HG03066 (cell line): ENCODE results near the gene VAV3.

Experiments
- ATAC-seq: cut with Tn5 transposase; IDR thresholded peaks from one replicate; pipeline ENCODE4 v1.9.1; 2021; ENCODE audit warnings: low read depth; ENCODE audit not compliant: unreplicated experiment

Gene VAV3

DNA sequence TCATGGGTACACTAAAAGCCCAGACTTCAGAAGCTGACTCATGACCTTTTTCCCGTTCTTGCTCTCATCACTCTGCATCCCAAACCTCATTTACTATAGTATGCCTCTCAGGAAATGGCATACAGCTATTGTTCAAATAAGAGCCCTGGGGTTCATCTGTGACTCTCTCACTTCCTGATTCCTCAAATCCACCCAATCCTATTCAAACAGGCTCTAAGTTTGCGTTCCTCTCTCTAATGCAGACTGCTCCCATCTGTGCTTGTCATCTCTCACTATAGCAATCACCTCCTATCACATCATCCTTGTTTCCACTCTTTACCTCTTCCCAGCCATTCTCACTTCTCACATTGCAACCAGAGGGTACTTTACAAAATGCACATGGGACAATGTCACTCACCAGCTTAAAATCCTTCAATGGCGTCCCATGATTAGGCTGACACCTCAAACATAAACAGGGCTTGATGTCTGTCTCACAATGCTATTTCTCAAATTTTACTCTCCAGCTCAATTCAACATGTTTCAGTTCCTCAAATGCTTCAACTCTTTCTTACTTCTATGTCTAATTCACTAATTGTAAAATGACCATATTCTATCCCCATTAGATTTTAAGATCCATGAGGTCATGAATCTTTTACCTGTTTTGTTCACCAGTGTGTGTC, 415.7 kb downstream of the VAV3 start:
- no peak for ATAC-seq

DNA sequence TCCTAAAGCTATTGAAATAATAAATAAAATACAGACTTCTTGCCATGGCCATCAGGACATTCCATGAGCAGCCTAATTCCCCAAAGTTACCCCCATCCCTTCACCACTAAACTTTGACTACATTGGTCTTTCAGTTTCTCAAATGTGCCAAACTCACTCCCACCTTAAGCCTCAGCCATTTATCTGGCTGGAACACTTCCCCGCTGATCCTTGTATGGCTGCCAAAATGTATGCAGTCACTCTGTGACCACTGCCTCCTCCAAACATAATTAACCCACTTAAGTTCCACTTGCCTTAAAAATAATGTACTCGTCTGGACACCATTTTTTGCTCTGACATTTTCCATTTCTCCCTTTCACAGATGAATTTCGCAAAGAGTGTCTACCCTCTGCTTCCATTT, 416.7 kb downstream of the VAV3 start:
- ATAC-seq: no peak

DNA sequence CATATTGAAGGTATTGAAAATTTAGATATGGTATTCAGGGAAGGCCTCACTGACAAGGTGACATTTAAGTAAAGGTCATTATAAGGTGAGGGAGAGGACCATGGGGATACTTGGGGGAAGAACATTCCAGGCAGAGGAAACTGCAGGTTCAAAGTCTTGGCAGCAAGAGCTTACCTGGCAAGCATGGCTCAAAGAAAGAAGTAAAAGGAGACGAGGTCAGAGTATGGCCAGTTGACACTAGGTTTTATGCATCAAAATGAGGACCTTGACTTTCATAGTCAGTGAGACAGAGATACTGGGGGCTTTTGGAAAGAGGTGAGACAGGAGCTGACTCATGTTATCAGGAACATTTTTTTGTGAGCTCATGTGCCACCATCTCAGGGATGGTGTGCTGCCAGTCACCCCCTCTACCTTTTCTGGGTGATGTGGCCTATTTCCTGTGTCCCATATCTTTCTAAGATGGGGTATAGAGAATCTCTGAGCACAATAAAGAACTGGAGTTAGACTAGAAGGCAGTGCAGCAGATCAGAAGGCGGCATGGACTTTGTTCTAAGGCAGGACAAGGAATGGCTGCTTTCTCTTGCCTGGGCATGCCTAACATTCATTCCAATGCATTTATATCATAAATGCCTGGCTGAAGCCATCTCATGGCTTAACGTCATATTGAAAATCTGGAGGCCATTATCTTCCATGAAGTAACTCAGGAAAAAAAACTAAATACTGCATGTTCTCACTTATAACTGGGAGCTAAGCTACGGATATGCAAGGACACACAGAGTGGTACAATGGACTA, 417.4 kb downstream of the VAV3 start:
- ATAC-seq: no peak

DNA sequence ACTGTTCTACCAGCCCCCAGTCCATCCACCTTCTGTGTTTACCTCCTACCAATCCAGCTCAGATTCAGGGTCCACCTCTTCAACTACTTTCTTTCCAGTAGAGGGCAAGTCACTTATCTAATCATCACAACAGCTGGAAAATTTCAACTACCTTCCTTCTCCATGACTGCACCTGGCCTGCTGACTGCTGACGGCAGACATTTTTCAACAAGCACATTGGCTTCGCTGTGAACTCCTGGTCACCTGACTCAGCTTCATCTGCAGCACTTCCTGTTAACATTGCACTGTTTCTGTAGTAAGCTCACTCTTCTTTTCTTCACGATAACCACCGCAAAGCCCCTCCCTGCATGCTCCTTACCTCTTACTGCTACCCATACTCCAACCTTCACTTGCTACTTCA, 418.4 kb downstream of the VAV3 start:
- no peak for ATAC-seq

DNA sequence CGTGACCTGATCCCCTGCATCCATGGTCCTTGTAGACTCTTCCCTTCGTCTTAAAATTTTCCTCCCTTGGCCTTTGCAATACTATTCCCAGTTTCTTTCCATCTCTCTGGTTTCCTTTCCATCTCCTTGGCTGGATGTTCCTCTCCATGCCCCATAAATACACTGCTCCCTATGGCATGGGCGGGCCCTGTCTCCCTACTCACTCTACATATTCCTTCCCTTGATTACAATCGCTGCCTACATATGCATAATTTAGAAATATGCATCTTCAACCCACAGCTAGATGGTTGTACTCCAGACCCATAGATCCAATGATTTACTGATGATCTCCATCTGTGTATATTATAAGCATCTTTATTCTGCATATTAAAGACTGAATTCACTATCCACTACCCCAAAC, 419.1 kb downstream of the VAV3 start:
- no peak for ATAC-seq

DNA sequence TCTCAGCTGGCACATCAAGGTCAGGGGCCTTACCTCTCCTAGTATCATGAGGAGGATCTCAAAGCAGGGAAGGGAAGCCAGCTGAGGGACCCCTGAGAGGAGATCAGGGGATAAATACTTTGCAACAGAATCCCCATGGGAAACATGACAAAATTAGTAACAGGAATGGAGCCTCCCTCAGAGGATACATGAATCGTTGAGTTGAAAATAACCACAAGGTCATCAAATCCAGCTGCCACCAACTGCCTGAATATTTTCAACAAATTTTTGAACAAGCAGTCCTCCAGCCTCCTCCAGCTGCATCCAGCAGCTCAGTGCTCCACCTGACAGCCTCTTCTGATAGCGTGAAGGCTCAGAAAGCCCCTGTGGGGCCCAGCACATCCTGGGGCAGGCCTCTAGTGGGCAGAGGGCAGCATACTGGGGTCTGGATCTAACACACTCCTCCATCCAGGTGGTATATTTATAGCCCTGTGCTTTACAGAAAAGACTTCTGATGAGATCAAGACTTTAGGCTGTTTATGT, 419.9 kb downstream of the VAV3 start:
- ATAC-seq: no peak

DNA sequence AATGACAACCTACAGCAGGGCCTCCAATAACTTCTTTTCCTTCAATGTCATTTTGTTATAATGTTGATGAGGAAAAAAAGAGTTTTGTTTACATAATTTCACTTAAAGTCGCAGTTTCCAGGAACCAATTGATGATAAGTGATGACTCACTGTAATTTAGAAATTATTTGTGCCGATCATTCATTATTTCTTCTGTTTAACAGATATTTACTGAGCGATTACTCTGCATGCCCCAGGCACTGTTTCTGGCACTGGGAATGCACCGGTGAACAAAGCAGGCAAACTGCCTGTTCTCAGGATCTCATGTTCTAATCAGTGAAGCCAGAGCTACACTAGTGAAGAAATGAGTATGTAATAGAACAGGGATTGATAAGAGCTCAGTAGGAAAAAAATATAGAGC, 420.7 kb downstream of the VAV3 start:
- ATAC-seq: no peak

DNA sequence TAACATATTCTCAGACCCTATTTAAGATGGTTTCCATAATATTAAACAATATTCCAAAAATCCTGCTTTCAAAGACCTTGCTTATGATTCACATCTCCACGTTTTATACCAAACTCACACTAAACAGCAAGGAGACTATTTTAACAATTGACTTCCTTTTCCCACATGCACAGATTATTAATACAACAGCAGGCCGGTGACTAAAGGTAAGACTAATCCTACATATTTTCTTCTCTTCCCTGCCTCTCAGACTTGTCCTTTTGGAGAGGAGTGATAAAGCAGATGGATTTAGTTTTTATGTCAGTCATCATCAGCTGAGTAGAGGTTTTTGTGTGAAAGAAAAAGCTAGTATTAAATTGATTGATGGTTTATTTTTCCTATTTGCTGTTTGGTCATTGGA, 423.6 kb downstream of the VAV3 start:
- ATAC-seq: no peak

DNA sequence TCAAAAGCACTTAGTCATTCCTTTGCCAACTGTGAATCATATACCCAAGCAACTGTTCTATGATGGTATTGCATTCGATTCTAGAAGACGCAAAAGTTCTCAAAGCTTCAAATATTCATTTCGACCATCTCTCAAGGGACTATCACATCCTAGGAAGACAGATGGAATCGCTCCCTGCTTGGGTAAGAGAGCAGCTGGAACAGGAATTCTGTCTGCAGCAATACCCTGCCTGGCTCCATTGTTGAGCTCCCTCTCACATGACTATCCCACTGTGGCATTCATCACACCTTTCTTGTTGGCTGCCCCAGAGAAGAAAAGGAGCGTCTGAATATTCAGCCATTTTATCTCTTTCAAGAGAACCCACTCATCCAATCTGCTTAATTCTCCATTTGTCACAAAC, 426.5 kb downstream of the VAV3 start:
- no peak for ATAC-seq

DNA sequence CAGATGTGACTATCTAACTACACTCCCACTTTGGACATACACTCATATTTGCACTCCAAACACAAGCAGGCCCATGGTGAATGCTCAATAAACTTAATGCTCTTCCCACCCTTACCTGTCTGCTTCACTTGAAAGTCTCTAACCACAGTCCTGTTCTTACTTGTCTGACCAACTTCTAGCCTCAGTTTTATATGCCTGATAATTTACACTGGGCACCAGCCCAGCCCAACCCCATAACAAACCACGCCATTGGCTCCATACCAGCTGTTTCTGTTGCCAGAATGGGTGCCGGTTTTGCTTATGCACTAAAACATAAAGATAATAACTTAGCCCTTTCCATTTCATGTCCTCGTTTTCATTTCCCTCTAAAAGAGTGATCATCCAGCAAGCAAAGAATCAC, 428.7 kb downstream of the VAV3 start:
- no peak for ATAC-seq

DNA sequence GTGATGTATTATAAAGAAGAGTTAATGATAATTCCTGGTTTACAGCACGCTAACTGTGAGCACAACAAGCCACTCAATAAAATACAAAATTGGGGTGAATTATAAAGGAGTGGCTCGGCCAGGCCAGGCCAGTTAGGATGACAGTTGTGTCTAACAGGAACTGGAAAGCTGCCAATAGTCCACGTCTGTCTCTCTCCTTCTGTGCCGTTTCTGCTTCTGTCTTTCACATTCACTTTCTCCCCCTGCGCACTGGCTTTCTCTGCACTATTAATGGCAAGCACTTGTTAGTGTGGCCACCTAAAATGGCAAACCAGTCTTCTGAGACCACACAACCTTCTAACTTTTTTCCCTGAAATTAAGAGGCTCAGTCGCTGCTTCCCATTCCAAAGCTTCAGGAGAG, 429.9 kb downstream of the VAV3 start:
- ATAC-seq: peak; percentile 73

DNA sequence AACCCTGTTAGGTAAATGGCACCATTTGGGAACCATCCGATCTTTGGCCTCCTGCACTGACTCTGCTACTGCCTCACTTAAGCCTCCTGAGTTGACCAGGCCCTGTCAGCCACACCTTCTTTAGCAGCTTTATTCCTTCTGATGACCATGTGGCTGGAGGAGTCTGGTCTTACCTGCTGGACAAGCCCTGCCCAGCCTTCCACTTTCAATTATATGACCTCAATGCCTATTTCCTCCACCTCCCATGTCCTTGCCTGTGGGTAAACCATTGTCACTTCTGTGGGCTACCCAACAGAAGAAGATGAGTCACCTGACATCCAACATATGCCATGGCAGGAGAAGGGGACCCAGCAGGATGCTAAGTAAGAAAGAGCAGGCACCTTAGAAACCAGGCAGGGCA, 430.3 kb downstream of the VAV3 start:
- ATAC-seq: no peak

DNA sequence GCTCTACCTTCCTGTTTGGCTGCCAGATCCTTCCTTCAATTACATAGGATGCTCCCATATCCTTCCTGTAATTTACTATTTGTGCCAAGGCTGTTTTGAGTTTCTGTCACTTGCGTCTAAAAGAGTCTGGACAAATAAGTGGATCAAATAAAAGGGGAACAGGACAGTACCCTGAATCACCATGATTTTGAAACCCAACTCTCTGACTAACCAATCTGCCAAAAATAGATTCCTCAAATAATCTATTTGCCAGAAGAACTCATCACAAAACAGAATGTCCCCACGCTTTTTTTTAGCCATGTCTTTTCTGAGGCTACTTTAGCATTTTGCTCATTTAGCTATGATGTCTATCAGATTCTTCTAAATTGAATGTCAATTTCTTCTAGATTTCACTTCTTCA, 431.5 kb downstream of the VAV3 start:
- ATAC-seq: no peak

DNA sequence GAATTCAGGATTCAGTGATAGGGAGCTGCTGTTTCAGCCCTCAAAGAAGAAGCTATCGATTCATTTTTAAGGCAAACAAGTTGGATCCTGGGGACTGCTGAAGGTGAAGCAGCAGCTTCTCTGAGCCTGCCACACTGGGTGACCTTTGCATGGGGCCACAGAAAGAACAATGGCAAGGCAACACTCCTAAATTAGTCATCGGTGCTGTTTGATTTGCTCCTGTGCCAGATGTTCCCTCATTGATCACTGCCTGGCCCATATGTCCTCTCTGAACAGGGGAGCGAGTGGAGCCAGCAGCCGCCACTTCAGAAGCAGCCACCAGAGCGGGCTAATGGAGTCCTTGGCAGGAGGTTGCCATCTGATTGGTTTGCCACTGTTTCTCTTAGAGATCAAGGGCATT, 432.7 kb downstream of the VAV3 start:
- ATAC-seq: no peak

DNA sequence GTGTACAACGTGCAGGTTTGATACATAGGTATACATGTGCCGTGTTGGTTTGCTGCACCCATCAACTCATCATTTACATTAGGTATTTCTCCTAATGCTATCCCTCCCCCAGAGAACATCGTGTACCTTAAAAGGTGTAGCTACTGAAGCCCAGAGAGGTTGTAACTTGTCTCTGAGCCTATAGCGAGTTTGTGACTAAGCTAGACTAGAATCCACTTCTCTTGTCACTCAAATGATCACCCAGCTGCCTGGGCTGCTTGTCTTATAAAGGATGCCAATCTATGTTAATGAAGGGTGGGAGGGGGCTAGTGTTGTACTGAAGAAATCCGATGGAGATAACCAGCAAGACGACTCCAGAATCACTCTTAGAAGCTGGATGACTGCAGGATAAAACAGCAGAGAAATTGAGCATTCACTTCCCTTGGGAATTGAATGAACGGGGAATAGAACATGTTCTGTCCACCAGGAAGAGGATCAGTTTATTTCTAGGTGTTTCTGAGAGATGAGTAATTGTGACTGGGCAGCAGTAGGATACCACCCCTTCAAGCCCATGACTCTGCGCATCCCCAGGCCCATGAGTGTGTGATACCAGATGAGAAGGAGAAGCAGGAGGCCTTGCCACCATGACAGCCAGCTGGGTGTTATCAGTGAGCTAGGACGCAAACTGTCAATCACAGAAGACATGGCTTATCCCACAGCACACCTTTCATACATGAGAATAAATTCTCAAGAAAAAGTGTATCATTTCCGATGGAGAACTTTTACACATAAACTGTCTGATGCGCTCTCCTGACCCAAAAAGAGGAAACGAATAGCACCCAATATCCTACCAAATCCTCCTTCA, 433.7 kb downstream of the VAV3 start:
- ATAC-seq: no peak

DNA sequence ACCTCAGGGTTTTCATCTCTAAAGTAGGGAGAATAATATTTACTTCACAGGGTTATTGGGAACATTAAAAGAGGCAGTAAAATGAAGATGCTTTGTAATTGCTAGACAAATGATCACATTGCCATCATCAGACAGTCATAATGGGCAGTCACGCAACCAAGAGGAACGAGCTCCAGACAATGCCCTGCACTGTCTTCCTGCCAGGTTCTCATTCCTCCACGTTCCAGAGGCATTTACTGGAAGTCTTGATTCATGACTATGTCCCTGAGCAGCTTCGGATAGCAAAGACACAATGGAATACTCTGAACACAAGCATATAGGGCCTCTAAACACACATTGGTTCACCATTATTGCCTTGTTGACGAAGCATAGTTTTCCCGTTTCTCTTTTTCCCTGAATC, 434.4 kb downstream of the VAV3 start:
- ATAC-seq: no peak

DNA sequence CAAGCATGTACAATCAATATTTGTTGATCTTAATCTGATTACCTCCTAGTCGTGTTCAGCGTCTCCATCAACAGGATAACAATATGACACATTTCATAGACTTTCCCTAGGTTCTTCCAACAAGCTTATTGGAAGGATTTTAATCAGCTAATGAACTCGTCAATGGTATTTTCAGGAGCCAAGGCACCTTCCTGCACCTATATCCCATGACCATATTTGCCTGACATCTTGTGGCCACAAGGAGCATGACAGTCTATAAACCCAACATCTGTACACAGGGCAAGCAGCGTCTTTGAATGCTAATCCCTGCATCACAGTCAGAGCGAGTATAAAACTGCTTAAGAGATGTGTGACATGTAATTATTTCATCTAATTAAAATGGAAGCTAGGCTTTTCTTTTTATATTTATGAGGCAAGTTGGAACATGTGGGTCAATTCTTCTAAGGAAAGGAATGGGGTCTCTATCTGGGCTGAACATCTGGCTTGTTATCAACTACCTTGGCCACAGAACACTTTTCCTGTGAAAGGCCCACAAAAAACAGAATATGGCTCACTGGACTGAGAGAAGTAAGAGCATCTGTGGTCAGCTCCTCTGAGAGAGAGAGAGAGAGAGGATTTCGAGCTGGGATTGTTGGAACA, 435.4 kb downstream of the VAV3 start:
- peak; percentile 98 for ATAC-seq

DNA sequence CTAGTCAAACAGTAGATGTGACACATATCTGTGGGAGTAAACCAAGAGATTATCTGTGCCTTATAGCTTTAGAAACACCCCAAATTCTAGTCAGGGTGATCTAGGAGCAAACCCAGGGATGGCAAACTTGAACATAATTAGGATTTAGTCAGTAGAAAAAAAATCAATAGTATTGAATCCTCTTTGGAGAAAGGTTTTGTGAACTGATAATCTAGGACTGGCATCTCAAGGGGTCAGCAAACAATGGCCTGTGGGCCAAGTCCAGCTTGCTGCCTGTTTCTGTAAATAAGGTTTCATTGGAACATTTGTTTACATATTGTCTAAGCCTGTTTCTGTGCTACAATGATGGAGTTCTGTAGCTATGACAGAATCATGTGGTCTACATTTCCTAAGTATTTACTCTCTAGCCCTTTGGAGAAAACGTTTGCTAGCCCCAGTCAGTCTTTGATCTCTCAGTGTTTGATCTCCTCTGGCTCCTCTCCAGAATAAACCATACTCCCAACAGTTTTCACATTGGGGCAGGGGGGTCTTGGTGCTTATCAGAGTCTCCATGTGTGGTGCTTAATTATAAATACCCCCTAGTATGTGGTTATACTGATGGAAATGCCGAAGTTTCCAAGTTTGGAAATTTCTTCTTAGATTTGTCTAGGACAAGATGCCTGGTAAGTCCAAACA, 438.3 kb downstream of the VAV3 start:
- ATAC-seq: no peak

DNA sequence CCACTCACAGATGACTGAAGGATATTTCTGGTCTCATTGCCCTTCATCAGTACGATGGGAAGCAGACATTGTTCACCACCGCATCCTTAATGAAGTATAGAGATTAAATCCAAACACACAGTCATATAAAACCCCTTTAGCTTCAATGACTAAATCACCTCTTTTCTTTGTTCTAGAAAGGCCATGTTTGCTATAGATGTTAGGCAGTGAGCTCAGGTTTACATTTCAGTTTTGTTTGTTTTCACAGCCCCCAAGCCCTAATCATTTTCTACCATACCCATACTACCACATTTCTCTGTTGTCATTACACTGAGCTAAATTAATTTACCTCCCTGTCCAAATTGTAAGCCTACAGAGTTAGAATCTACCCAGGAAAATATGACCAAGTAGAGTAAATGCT, 439.0 kb downstream of the VAV3 start:
- no peak for ATAC-seq

DNA sequence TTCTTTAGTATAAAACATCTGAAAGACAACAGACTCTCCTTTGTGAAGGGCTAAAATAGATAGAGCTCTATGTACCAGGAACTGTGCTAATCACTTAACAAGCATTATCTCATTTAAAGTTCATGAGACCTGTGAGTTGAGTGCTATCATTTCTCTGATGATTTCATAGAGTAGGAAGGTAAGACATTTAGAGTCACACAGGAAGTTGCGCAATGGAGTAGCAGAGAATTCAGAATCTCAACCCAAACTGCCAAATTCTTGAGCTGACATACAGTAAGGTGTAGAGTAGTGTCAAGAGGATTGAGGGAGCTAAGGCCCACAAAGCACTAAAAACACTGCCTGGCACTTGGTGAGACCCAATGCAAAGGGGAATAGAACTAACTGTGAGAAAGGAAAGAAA, 439.8 kb downstream of the VAV3 start:
- no peak for ATAC-seq
